ENCODE measurements around the gene RAD51B. TPM values are rescaled to one million over a fixed set of nuclear protein-coding genes. Genes with fewer than 3 reads are reported as not detected.

Gene RAD51B
- total RNA-seq, 1 experiment from 2014 or later: 10.8 TPM

DNA sequence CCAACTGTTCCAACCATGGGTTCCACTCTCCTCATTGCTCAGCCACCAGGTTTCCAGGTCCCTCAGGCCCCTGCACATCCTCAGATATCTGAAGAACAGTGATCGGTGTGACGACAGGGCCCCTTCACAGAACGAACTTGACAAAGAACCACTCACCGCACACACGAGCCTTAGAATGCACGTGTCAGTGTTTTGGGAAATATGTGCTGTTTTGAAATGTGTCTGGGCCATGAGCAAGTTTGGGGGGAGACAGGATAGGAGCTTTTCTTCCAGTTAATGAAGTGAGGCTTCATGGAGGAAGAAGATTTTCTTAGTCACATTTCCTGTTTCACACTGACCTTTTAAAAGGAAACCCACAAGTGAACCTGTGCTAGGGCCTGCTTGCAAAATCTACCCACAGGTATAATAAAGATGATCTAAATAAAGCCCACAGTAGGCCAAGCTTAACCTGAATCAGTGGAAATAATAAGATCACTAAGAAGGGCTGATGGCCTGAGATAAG is 914.7 kb downstream of the RAD51B start:
- H3K4me1 ChIP-seq (ENCODE audit: insufficient read depth, low read length): no peaks in the 10 kb centered on the region
- no peaks in the 10 kb centered on the region for H3F3A ChIP-seq (ENCODE audit: low read length, unreplicated experiment)
- H2AFZ ChIP-seq (ENCODE audit: low read length): no peak overlapping the region
- no peak overlapping the region for H3K27ac ChIP-seq (ENCODE audit: low read length)
- H3K9ac ChIP-seq (ENCODE audit: low read length): no peak overlapping the region
- POLR2A ChIA-PET (ENCODE audit: unreplicated experiment): no interaction called here
- H3K4me2 ChIP-seq (ENCODE audit: low read length): no peak overlapping the region
- BruUV-seq (replicated peaks): no TSS peak
- H3K4me3 ChIP-seq (ENCODE audit: low read length): no peak overlapping the region
- no peaks in the 10 kb centered on the region for H3K27me3 ChIP-seq (ENCODE audit: low read length)
- no peaks in the 10 kb centered on the region for H3K9me3 ChIP-seq (ENCODE audit: low read length)
- no peak for TF ChIP-seq CTCF (conservative IDR thresholded peaks at IDR 0.05; ENCODE audit: low read depth, low read length)
- TF ChIP-seq EZH2phosphoT487 (IDR thresholded peaks at IDR 0.05; ENCODE audit: borderline replicate concordance, low read length): no peak
- no peak for TF ChIP-seq EZH2 (IDR thresholded peaks at IDR 0.05; ENCODE audit: low read length, unreplicated experiment)
- DNase-seq (no peak), ATAC-seq (no peak)
- intact Hi-C loops (cut with micrococcal nuclease): no loop called here
- H3K36me3 ChIP-seq (ENCODE audit: low read depth, low read length): no peaks in the 10 kb centered on the region
- H3K9me2 ChIP-seq (replicated peaks; ENCODE audit: low read length): no peaks in the 10 kb centered on the region
- no peaks in the 10 kb centered on the region for H4K20me1 ChIP-seq (ENCODE audit: low read length)
- CTCF ChIA-PET: no interaction called here
- no peaks in the 10 kb centered on the region for H3K79me2 ChIP-seq (ENCODE audit: low read length)

- Histone ChIP-seq H3K36me3 (ENCODE audit: low read depth, low read length) (no peaks in the 10 kb centered on the region), H3K9me2 (replicated peaks; ENCODE audit: low read length) (no peaks in the 10 kb centered on the region), H3K79me2 (ENCODE audit: low read length) (no peaks in the 10 kb centered on the region), H3K9me3 (ENCODE audit: low read length) (no peaks in the 10 kb centered on the region), H3K4me2 (ENCODE audit: low read length) (no peak overlapping the region), H3K27me3 (ENCODE audit: low read length) (no peaks in the 10 kb centered on the region), H3K4me3 (ENCODE audit: low read length) (no peak overlapping the region), H3F3A (ENCODE audit: low read length, unreplicated experiment) (no peaks in the 10 kb centered on the region), H3K27ac (ENCODE audit: low read length) (no peak overlapping the region), H2AFZ (ENCODE audit: low read length) (no peak overlapping the region), H3K4me1 (ENCODE audit: insufficient read depth, low read length) (no peaks in the 10 kb centered on the region), H4K20me1 (ENCODE audit: low read length) (no peaks in the 10 kb centered on the region), H3K9ac (ENCODE audit: low read length) (no peak overlapping the region)
- no TSS peak for BruUV-seq (replicated peaks)
- no peak for TF ChIP-seq EZH2phosphoT487 (IDR thresholded peaks at IDR 0.05; ENCODE audit: borderline replicate concordance, low read length)
- no peak for TF ChIP-seq CTCF (conservative IDR thresholded peaks at IDR 0.05; ENCODE audit: low read depth, low read length)
- ATAC-seq: no peak
- DNase-seq: no peak
- CTCF ChIA-PET: no interaction called here
- POLR2A ChIA-PET (ENCODE audit: unreplicated experiment): no interaction called here
- intact Hi-C loops (cut with micrococcal nuclease): no loop called here
Measured at GRCh38 chr14:68735856-68736255, 916.3 kb downstream of the RAD51B start.

DNA sequence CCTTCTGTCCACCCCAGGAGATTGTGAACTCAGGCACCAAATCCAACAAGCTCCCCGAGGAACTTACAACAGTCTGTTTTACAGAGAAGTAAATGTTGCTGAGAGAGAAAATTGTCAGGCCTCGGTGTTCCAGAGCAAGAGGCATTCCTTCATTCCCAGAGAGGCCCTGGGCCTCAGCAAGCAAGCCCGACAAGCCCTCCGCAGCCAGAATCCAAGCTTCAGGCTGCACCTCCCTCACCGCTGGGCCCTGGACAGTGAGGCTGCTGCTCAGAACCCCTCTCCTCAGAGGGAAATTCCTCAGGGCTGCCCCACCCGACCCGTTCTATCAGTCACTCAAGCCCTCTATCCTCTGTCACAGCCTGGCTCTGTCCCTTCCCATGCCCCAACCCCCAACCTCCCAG is 916.9 kb downstream of the RAD51B start:
- no TSS peak for BruUV-seq (replicated peaks)
- POLR2A ChIA-PET (ENCODE audit: unreplicated experiment): no interaction called here
- Histone ChIP-seq H3K27me3 (ENCODE audit: low read length) (no peaks in the 10 kb centered on the region), H2AFZ (ENCODE audit: low read length) (no peak overlapping the region), H3K27ac (ENCODE audit: low read length) (no peak overlapping the region), H3F3A (ENCODE audit: low read length, unreplicated experiment) (no peaks in the 10 kb centered on the region), H3K9me3 (ENCODE audit: low read length) (no peaks in the 10 kb centered on the region), H3K9ac (ENCODE audit: low read length) (no peak overlapping the region), H3K79me2 (ENCODE audit: low read length) (no peaks in the 10 kb centered on the region), H3K4me3 (ENCODE audit: low read length) (no peak overlapping the region), H4K20me1 (ENCODE audit: low read length) (no peaks in the 10 kb centered on the region), H3K9me2 (replicated peaks; ENCODE audit: low read length) (no peaks in the 10 kb centered on the region), H3K4me1 (ENCODE audit: insufficient read depth, low read length) (no peaks in the 10 kb centered on the region), H3K4me2 (ENCODE audit: low read length) (no peak overlapping the region), H3K36me3 (ENCODE audit: low read depth, low read length) (no peaks in the 10 kb centered on the region)
- TF ChIP-seq EZH2 (IDR thresholded peaks at IDR 0.05; ENCODE audit: low read length, unreplicated experiment) (no peak), CTCF (conservative IDR thresholded peaks at IDR 0.05; ENCODE audit: low read depth, low read length) (no peak), EZH2phosphoT487 (IDR thresholded peaks at IDR 0.05; ENCODE audit: borderline replicate concordance, low read length) (no peak)
- CTCF ChIA-PET: interaction anchor here (0.5 kb wide), 1 partner anchor 107 kb away, joined by 4 read pairs; no protein-coding TSS in a partner anchor
- intact Hi-C loops (cut with micrococcal nuclease): no loop called here
- no peak for DNase-seq
- ATAC-seq: peak; percentile 59

All from PC-3 (cell line).